ENCODE measurements around the gene SNTB2. TPM values are rescaled to one million over a fixed set of nuclear protein-coding genes. Genes with fewer than 3 reads are reported as not detected.

SNTB2 gene
- total and polyA plus RNA-seq, 2 donors (not counting 3 experiments of a cell fraction or from before 2014, with no cell fraction given) = 24.9 to 73.7 TPM

GRCh38 chr16:69241926-69242325 is 55.0 kb downstream of the SNTB2 start:
- H3K4me3 ChIP-seq (replicated peaks in 1 of 3; ENCODE audit: insufficient read depth in 1 of 3, low read depth in 1 of 3, low read length in 3 of 3) = no peak overlapping the region
- no peaks in the 10 kb centered on the region for H3K9me3 ChIP-seq (replicated peaks; ENCODE audit: control insufficient read depth, insufficient read depth, low read length)
- H4K20me1 ChIP-seq (replicated peaks; ENCODE audit: control insufficient read depth, extremely low read depth, insufficient read depth, low read length) = peaks cover 3% of the 10 kb centered on the region
- peaks cover 0 to 3% of the 10 kb centered on the region in 2 experiments for H3K36me3 ChIP-seq (ENCODE audit: control insufficient read depth in 2 of 2, extremely low read depth in 1 of 2, insufficient read depth in 2 of 2, low read length in 2 of 2)
- no peaks in the 10 kb centered on the region for H3K9me1 ChIP-seq (replicated peaks; ENCODE audit: control insufficient read depth, extremely low read depth, insufficient read depth, low read length)
- intact Hi-C loops (cut with micrococcal nuclease) = no loop called here
- DNase-seq (ENCODE audit: low read depth, low spot score) (no peak), FAIRE-seq (peak; percentile 79)
- no peak overlapping the region for H2AFZ ChIP-seq (ENCODE audit: low read depth, low read length)
- H3K27me3 ChIP-seq (ENCODE audit: control insufficient read depth in 2 of 2, insufficient read depth in 2 of 2, low read length in 2 of 2) = no peaks in the 10 kb centered on the region
- no peak overlapping the region for H3K27ac ChIP-seq (ENCODE audit: insufficient read depth, low read depth, low read length)
- no peak overlapping the region for H3K9ac ChIP-seq (replicated peaks; ENCODE audit: extremely low read depth, insufficient read depth, low read length)
- H3K79me2 ChIP-seq (ENCODE audit: control insufficient read depth, insufficient read depth, low read length) = peaks cover 62% of the 10 kb centered on the region
- peaks cover 5% of the 10 kb centered on the region for H3K4me1 ChIP-seq (ENCODE audit: control insufficient read depth, extremely low read depth, insufficient read depth, low read length)
- no TSS peak for BruUV-seq (replicated peaks)
- H3K4me2 ChIP-seq (ENCODE audit: insufficient read depth, low read length) = no peak overlapping the region
- ChIA-PET CTCF (interaction anchor here (1.2 kb wide), 1 partner anchor 11 kb away, joined by 4 read pairs; no protein-coding TSS in a partner anchor), POLR2A (interaction anchor here (0.7 kb wide), 1 partner anchor 54 kb away, joined by 3 read pairs; no protein-coding TSS in a partner anchor)
- TF ChIP-seq JUN (IDR thresholded peaks at IDR 0.05; ENCODE audit: borderline replicate concordance, insufficient read depth, insufficient read length, low read depth) (no peak), POLR2AphosphoS5 (IDR thresholded peaks at IDR 0.05; ENCODE audit: insufficient read depth, low read depth, low read length) (no peak), POLR2A (IDR thresholded peaks at IDR 0.05; ENCODE audit: low read depth, low read length) (no peak), FOS (IDR thresholded peaks at IDR 0.05; ENCODE audit: borderline replicate concordance, insufficient read depth, low read length) (no peak), EZH2 (IDR thresholded peaks at IDR 0.05; ENCODE audit: borderline replicate concordance, low read depth, low read length, severe bottlenecking) (no peak), MYC (IDR thresholded peaks at IDR 0.05; ENCODE audit: low read depth, low read length) (no peak), MAX (IDR thresholded peaks at IDR 0.05; ENCODE audit: insufficient read depth, insufficient read length) (no peak), CTCF (IDR thresholded peaks at IDR 0.05; ENCODE audit: extremely low read depth in 1 of 2, insufficient read depth in 1 of 2, low read depth in 1 of 2, low read length in 2 of 2) (no peak), GATA2 (IDR thresholded peaks at IDR 0.05; ENCODE audit: insufficient read depth, insufficient read length, low read depth, low read length) (no peak)
- dilution Hi-C loops (cut with MboI; ENCODE audit: extremely low pct_ligation_motif_present, low sequenced_read_pairs) = no loop called here

Data from endothelial cell of umbilical vein (primary cell).